SK-N-MC (cell line): ENCODE measurements around the gene ATP6V1D.

Source experiments
- EZH2 ChIP-seq: fragments of 200-600 bp; sonication (generic); IDR thresholded peaks from one replicate; pipeline ENCODE4 v1.6.1; 2017; ENCODE audit warnings: antibody characterized with exemption
- POLR2AphosphoS5 ChIP-seq: IDR thresholded peaks from 2 replicates; pipeline ENCODE4 v1.6.1; 2012; ENCODE audit warnings: mild to moderate bottlenecking, low read depth, low read length, borderline replicate concordance

GRCh38 chr14:67365476-67365875, 5.9 kb upstream of the ATP6V1D start:
- TF ChIP-seq EZH2 (no peak), POLR2AphosphoS5 (no peak)
